ENCODE data around the gene TRPC4AP.

GRCh38 chr20:35027301-35027700, 65.3 kb downstream of the TRPC4AP start:
- TF ChIP-seq FOXP2 (optimal IDR thresholded peaks at IDR 0.05; ENCODE audit: borderline replicate concordance, extremely low read depth, extremely low read length, insufficient read depth), result no peak
- TF ChIP-seq TAF1 (IDR thresholded peaks at IDR 0.05; ENCODE audit: borderline replicate concordance, insufficient read depth, low read length), result no peak
- no peak for TF ChIP-seq SIN3A (IDR thresholded peaks at IDR 0.05; ENCODE audit: borderline replicate concordance, insufficient read depth, low read length)
- TF ChIP-seq, protein P1, sequence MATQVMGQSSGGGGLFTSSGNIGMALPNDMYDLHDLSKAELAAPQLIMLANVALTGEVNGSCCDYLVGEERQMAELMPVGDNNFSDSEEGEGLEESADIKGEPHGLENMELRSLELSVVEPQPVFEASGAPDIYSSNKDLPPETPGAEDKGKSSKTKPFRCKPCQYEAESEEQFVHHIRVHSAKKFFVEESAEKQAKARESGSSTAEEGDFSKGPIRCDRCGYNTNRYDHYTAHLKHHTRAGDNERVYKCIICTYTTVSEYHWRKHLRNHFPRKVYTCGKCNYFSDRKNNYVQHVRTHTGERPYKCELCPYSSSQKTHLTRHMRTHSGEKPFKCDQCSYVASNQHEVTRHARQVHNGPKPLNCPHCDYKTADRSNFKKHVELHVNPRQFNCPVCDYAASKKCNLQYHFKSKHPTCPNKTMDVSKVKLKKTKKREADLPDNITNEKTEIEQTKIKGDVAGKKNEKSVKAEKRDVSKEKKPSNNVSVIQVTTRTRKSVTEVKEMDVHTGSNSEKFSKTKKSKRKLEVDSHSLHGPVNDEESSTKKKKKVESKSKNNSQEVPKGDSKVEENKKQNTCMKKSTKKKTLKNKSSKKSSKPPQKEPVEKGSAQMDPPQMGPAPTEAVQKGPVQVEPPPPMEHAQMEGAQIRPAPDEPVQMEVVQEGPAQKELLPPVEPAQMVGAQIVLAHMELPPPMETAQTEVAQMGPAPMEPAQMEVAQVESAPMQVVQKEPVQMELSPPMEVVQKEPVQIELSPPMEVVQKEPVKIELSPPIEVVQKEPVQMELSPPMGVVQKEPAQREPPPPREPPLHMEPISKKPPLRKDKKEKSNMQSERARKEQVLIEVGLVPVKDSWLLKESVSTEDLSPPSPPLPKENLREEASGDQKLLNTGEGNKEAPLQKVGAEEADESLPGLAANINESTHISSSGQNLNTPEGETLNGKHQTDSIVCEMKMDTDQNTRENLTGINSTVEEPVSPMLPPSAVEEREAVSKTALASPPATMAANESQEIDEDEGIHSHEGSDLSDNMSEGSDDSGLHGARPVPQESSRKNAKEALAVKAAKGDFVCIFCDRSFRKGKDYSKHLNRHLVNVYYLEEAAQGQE (IDR thresholded peaks at IDR 0.05; ENCODE audit: insufficient read depth in 1 of 2, low read depth in 2 of 2, low read length in 2 of 2), result no peak
- TF ChIP-seq POLR2AphosphoS5 (IDR thresholded peaks at IDR 0.05; ENCODE audit: low read depth, low read length), result no peak

All from PFSK-1 (cell line).